HG02943 (cell line): ENCODE measurements around the gene ITPRIPL2.

Experiments used
- ATAC-seq: cut with Tn5 transposase; IDR thresholded peaks from one replicate; pipeline ENCODE4 v1.9.1; 2021; ENCODE audit warnings: mild to moderate bottlenecking, low read depth, moderate library complexity; ENCODE audit not compliant: unreplicated experiment

Gene ITPRIPL2

DNA sequence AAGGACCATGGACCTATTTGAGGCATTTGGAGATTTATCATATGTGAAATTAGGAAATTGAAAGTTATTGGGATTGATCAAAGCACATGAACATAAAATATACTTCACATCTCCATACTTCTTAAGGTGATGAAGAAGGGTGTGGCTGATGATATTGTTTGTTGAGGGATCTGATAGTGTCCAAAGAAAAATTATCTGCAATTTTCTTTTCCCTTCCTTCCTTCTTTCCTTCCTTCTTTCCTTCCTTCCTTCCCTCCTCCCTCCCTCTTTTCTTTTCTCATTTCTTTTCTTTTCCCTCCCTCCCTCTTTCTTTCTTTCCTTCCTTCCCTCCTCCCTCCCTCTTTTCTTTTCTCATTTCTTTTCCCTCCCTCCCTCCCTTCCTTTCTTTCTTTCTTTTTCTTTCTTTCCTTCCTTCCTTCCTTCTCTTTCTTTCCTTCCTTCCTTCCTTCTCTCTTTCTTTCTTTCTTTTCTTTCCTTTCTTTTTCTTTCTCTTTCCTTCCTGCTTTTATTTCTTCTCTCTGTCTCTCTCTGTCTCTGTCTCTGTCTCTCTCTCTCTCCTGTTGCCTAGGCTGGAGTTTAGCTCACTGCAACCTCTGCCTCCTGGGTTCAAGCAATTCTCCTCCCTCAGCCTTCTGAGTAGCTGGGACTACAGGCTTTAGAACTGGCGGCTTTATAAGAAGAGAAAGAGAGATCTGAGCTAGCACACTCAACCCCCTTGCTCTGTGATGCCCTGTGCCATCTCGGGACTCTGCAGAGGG, 20.9 kb upstream of the ITPRIPL2 start:
- ATAC-seq = no peak

DNA sequence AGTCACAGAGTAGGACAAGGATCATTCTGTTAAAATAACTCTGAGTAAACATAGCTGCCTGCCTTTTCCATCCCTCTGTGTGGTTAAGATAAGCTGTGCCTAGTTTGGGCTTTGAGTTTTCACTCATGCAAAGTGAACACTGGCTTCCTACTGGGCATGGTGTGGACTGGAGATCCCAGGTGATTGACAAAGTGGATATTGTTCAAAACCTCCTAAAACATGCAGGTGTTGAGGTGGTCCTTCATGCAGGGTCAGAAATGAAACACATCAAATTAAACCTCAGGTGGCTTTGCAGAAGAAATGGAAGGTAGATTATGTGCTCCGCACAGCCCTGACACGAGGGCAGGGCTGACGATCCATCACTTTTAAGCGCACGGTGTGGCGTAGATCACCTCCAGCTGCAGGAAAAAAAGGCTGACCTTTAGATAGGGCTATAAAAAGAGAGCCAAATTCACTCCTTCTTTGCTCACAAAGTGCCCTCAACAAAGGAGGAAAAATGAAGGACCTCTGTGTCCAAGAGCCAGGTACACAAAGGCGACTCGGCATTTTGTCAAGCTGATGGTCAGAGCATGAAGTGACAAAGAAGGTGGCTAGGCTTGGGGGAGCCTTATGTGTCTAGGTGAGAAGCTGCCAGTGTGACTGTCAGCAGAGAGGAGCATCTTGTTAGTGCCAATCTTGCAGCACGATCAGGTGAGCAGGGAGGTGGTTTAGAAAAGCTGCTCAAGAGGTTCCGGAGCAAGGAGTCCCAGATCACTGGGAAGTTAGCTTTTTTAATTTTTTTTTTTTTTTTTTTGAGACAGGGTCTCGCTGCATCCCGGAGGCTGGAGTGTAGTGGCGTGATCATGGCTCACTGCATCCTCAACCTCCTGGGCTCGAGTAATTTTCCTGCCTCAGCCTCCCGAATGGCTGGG, 19.9 kb upstream of the ITPRIPL2 start:
- no peak for ATAC-seq

DNA sequence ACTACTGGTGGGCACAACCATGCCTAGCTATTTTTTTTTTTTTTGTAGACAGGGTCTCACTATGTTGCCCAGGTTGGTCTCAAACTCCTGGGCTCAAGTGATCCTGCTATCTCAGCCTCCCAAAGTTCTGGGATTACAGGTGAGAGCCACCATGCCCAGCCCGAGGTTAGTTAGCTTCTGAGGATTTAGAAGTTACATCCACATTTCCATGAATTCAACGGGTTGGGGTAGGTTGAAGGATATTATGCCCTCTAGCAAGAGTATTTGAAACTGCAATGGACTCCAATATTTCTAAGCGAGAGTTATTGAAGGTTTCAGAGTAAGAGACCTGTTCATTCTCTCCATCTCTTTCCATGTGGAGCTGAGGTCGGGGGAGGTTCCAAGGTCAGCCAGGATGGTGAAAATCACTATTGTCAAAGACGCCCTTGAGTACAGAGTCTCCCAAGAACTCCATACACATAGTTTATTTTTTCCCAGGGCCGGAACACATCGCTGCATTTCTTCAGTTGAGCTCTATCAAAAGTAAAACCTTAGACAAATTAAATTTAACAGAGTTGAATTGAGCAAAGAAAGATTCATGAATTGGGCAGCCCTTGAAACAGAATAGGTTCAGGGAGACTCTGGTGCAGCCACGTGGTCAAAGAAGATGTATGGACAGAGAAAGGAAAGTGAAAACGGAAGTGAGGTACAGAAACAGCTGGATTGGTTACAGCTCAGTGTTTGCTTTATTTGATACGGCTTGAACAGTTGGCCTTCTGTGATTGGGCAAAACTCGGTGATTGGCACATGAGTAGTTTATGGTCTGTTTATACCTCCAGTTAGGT, 19.0 kb upstream of the ITPRIPL2 start:
- ATAC-seq = no peak

DNA sequence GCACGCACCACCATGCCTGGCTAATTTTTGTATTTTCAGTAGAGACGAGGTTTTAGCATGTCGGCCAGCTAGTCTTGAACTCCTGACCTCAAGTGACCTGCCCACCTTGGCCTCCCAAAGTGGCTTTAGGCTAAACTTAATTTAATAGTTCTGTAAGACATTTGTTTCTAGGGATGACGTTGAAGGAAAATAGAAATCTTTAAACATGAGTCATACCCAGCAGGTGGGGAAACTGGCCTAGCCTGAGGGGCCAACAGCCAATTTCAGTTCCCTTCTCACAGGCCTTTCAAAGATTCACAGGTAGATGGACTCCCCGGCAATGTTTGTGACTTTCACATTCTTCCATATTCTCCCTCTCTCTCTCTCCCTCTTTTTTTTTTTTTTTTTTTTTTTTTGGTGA, 18.1 kb upstream of the ITPRIPL2 start:
- no peak for ATAC-seq

DNA sequence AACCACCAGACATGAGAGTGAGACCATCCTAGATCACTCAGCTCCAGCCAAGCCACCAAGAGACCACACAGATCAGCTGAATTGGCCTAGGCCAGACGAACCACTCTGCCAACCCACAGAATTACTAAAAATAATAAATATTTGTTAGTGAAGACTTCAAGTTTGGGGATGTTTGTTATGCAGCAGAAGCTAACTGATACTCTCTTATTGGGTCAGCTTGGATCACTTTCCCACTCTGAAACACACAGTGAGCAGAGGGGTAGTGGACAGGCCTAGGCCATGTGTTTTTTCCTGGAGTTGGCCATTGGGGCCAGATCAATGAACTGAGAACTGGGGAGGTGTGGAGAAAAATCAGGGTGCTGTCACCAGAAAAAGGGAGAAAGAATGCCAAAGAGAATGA, 15.6 kb upstream of the ITPRIPL2 start:
- ATAC-seq = no peak

DNA sequence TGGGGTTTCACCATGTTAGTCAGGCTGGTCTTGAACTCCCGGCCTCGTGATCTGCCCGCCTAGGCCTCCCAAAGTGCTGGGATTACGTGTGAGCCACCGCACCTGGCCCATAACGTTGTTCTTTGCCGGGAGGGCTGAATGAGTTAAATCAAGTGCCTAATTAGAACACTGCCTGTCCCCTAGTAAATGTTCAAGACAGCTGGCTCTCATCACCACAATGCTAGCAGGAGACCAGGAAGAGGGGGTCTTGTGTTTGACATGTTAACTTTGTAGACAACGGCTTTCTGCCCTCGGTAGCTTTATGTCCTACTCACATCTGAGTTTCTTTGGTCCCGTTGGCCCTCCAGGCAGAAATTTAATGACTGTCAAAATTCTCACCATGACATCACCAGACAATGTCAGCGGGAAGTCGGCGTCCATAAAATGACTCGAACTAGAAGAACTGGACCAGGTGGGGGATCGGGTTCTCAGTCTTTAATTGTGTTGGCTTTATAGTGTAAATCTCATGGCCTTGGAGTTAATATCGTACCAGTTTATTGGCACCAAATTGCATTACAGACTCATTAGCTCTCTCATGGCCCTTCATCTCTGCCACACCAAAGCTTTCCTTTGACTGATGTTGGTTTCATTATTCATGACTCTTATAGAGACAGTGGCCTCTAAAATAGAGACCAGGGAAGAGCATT, 11.4 kb upstream of the ITPRIPL2 start:
- ATAC-seq = no peak

DNA sequence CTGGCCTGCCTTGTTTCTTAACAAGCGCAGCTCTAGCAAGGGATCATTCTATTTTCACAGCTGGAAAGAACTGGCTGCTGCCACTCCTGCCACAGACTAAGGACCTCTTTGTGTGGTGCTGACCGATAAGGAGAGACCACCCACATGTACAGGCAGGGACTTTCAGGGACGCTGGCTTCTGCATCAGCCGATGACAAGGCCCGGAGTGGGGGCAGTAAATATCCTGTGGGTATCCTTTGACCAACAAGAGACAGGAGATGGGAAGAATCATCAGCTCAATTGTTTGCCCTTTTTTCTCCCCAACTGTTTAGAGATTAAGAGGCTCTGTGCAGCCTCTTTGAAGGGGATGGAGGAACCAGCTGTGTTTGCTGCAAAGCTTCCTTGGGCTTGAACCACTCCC, 9.2 kb upstream of the ITPRIPL2 start:
- ATAC-seq = no peak

DNA sequence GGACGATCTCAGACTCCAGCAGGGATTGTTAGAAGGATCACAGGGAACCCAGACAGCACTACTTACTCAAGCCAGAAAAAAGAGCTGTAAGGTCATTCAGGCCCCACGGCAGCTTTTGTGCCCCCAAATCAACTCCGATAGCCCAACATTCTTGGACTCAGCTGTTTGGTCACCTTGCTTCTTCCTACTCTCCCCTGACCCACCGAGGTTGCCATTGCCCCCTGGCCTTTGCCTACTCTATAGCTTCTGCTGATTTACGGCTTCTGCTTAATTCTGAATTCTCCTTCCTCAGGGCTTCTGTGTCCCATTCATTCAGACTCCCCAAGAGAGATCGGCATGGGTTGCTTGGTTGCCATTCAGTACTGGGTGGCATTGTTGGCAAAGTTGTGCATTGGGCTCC, 8.6 kb upstream of the ITPRIPL2 start:
- ATAC-seq = no peak

DNA sequence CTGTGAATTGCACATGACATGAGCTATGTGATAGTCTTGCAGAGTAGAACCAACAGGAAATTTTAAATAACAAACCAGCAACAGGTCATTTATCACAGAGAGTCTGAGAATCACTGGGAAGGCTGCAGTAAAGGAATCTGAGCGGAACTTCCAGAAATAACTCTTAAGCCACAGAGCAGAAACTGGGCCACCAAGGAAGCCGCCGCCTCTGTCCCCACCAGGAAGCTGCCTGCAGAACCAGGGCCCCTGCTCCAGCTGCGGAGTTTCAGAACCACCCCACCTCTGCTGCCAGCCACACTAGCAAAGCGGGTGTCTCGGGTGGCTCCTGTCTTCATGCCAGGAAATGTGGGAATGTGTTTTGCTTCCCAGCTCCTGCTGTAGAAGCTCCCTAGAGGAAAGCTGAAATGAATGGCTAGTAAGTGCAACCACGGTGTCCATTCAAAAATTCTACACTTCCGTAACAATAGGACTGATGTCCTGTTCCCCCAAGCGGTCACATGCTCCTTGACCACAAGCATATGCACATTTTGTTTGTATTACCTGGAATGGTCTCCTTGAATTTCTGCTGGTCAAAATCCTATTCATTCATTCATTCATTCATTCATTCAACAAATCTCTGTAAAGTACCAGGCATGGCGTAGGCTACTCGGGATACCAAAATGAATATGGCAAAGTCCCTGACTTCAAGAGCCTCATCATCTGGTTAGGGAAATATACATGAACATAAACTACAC, 7.7 kb upstream of the ITPRIPL2 start:
- no peak for ATAC-seq

DNA sequence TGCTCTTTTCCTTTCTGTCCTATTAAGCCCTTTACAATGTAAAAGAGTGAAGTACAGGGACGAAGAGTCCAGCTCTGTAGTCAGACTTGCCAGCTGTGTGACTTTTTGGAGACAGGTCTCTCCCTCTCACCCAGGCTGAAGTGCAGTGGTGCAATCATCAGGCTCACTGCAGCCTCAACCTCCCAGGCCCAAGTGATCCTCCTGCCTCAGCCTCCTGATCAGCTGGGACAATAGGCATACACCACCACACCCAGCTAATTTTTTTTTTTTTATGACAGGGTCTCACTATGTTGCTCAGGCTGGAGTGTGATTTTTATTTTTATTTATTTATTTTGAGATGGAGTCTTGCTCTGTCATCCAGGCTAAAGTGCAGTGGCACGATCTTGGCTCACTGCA, 7.1 kb upstream of the ITPRIPL2 start:
- no peak for ATAC-seq

DNA sequence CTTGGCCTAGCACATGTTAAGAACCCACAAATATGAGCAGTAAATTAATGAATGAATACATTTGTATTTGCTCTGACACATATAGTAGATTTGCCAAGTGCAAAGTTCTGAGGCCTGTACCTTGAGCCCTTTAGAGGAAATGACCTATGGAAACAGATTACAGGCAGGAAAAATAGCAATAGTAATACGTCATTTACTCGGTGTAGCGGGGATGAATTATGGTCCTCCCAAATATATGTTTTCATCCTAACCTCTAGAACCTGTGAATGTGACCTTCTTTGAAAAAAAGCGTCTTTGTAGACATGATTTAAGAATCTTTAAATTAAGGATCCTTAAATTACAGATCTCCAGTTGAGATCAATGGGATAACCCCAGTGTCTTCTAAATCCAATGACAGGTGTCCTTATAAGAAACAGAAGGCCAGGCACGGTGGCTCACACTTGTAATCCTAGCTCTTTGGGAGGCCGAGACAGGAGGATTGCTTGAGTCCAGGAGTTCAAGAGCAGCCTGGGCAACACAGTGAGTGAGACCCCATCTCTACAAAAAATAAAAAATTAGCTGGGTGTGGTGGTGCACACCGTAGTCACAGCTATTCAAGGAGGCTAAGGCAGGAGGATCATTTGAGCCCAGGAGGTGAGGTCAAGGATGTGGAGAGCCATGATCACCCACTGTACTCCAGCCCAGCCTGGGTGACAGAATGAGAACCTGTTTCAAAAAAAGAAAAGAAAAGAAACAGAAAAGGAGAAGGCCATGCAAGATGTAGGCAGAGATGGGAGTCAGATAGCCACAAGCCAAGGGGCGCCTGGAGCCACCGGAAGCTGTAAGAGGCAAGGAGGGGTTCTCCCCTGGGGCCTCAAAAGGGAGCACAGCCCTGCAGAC, 5.1 kb upstream of the ITPRIPL2 start:
- no peak for ATAC-seq

DNA sequence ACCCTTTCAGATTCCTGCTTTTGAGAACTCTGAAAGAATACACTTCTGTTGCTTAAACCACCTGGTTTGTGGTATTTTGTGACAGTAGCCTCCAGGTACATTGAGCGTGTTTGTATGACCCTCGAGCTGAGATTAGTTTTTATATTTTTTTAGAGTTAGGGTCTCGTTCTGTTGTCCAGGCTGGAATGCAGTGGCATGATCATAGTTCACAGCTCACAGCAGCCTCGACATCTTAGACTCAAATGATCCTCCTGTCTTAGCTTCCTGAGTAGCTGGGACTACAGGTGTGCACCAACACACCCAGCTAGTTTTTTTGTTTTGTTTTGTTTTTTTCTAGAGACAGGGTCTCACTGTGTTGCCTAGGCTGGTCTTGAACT, 4.5 kb upstream of the ITPRIPL2 start:
- ATAC-seq = no peak

DNA sequence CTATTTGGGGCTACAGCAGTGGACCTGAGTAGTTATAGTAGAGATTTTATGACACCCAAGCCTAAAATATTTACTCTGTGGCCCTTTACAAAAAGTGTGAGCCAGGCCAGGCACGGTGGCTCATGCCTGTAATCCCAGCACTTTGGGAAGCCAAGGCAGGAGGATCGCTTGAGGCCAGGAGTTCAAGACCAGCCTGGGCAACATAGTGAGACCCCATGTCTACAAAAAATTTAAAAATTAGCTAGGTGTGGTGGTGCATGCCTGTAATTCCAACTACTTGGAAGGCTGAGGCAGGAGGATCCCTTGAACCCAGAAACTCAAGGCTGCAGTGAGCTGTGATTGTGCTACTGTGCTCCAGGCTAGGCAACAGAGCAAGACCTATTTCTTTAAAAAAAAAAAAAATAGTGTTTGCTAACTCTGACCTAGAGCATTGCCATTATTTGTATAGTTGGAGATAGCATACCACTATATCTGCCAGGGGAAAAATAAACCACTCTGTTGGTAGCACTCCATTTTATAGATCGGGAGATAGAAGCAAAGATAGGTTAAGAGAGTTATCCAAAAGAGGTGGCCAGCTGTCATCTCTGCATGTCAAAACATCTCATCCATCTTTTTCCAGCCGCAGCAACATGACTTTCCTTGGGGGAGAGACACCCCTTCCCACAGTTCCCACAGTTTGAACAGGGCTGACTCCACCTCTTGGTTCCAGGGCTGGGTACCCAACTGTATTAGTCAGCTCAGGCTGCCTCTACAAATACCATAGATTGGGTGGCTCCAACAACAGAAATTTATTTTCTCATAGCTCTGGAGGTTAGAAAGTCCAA, 3.0 kb upstream of the ITPRIPL2 start:
- ATAC-seq = no peak

DNA sequence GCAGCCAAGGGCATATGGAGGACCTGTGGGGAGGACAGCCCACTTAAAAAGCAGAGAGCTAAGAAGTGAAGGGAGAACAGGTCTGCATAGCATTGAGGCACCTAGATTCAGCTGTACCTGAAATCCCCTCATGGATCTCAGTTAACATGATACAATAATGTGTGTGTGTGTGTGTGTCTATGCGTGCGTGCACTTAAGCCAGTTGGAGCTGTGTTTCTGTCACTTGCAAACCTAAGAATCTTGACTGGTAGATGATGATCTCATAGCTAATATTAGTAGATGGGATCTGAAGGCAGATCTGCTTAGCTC, 1.7 kb upstream of the ITPRIPL2 start:
- ATAC-seq = no peak

DNA sequence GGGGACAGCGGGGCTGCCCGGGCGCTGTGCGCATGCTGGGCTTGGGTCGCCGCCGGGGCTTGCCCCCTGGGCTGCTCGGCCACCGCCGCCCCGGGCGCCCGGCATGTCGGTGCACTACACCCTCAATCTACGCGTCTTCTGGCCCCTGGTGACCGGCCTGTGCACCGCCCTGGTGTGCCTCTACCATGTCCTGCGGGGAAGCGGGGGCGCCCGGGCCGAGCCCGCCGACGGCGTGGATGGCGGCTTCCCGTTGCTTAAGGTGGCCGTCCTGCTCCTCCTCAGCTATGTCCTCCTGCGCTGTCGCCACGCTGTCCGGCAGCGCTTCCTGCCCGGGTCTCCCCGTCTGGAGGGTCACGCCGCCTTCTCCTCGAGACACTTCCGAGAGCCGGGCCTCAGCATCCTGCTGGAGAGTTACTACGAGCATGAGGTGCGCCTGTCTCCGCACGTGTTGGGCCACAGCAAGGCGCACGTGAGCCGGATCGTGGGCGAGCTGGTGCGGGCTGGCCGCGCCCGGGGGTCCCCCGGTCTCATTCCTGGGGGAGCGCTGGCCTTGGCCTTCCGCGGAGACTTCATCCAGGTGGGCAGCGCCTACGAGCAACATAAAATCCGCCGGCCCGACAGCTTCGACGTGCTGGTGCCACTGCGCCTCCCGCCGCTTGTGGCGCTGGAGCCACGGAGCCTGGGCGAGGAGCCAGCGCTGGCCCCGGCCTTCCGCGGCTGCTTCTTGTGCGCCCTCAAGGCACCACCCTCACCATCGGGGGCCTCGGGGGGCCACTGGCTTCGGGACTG, 789 bp downstream of the ITPRIPL2 start:
- ATAC-seq = no peak

DNA sequence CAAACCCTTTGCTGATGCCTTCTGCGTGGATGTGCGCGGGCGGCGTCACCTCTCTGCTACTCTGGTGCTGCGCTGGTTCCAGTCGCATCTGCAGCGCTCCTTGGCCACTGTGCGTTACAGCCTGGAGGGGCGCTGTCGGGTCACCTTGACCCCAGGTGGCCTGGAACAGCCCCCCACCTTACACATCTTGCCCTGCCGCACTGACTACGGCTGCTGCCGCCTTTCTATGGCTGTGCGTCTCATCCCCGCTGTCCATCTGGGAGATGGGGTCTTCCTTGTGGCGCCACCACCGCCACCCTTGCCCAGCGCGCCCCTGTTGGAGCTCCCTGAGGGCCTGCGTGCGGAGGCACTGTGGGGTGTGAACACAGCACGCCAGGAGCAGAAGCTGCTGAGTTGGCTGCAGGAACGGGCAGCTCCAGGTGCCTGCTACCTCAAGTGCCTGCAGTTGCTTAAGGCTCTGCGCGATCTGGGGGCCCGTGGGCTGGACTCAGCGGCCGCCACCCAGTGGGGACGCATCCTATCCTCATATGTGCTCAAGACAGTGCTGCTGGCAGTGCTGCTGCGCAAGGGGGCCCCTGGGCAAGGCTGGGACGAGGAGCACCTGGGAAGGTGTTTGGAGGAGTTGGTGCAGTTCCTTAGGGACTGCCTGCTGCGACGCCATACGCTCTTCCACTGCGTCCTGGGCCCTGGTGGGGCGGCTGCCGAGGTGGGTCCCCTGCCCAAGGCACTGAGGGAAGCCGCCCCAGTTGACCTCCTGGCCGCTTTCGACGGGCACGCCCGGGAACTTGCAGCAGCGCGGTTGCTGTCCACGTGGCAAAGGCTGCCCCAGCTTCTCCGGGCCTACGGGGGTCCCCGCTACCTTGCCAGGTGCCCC, 1.6 kb downstream of the ITPRIPL2 start:
- no peak for ATAC-seq
